Mucosa of descending colon (tissue), 3 donors: ENCODE measurements around the gene KRT25. TPM values are rescaled to one million over a fixed set of nuclear protein-coding genes. Genes with fewer than 3 reads are reported as not detected.

Source experiments
- total RNA-seq, 3 donors: library from RNA; stranded (reverse); fragmentation: NEBNext Ultra II Directional in 2 of 3; extraction: Animal tissue kit (Norgen Biotek cat#: 25700) in 2 of 3; gene quantifications; one replicate each; pipeline versions ENCODE4 v1.2.1 to v1.2.4, GENCODE V29; 2021 to 2023
- donor health status: DM: no; HTN: no; CAD: no; lungs with moderate emphysema.
- donor health status: DM: no; HTN: no; CAD: no.
- donor health status: DM: no; HTN: yes; CAD: no.

Gene KRT25
- total RNA-seq, 3 donors from 2014 or later, result not detected

Other genes with a start within 250 kb of the KRT25 start
- gene CCR7, start 189.9 kb downstream of the KRT25 start, total RNA-seq, result 1 to 10 TPM in 1 of 3 donors, under 1 TPM in 2; 0.44 to 3.2 (median 0.87) TPM
- gene SMARCE1, start 107.5 kb downstream of the KRT25 start, total RNA-seq, result 10 to 100 TPM; 72.0 to 93.8 (median 87.9) TPM
- gene KRT222, start 90.2 kb downstream of the KRT25 start, total RNA-seq, result 1 to 10 TPM in 1 of 3 donors, under 1 TPM in 1, not detected in 1; 0.43 to 1.0 TPM
- gene KRT24, start 51.6 kb downstream of the KRT25 start, total RNA-seq, result 1 to 10 TPM; 2.0 to 4.2 (median 2.4) TPM
- not detected for gene KRT26, start 16.9 kb upstream of the KRT25 start, total RNA-seq
- gene KRT27, start 27.2 kb upstream of the KRT25 start, total RNA-seq, result not detected
- not detected for gene KRT28, start 44.6 kb upstream of the KRT25 start, total RNA-seq
- 10 to 100 TPM; 24.5 to 33.1 (median 26.4) TPM for gene KRT10, start 67.3 kb upstream of the KRT25 start, total RNA-seq
- gene KRT12, start 111.9 kb upstream of the KRT25 start, total RNA-seq, result 1 to 10 TPM in 2 of 3 donors, under 1 TPM in 1; 0.80 to 6.0 (median 2.5) TPM
- 1,000 to 10,000 TPM in 2 of 3 donors, 100 to 1,000 TPM in 1; 553 to 1,810 (median 1,312) TPM for gene KRT20, start 129.9 kb upstream of the KRT25 start, total RNA-seq
- gene KRT23, start 182.3 kb upstream of the KRT25 start, total RNA-seq, result under 1 TPM in 1 of 3 donors, not detected in 2; 0.53 TPM
- gene KRT39, start 211.6 kb upstream of the KRT25 start, total RNA-seq, result under 1 TPM in 1 of 3 donors, not detected in 2; 0.52 TPM
- gene KRT40, start 229.0 kb upstream of the KRT25 start, total RNA-seq, result under 1 TPM in 1 of 3 donors, not detected in 2; 0.22 TPM
- not detected for gene KRTAP3-3, start 238.8 kb upstream of the KRT25 start, total RNA-seq
- gene KRTAP3-2, start 244.6 kb upstream of the KRT25 start, total RNA-seq, result not detected